Natural killer cell (primary cell): ENCODE results near the gene SRMS. TPM values are rescaled to one million over a fixed set of nuclear protein-coding genes. Genes with fewer than 3 reads are reported as not detected.

ENCODE experiments used
- ATAC-seq, 3 donors: fragments of 150-1000 bp in 2 of 3; fragments of 200-7000 bp in 1 of 3; cut with Tn5 transposase; 1 replicate in 1 of 3; 2 replicates in 2 of 3; pipeline ENCODE4 v1.10.0; 2021; ENCODE audit warnings: mild to moderate bottlenecking in 2 of 3, moderate library complexity in 2 of 3
- DNase-seq, 2 donors: peaks; one replicate each; pipeline versions ENCODE4 v3.0.0 to v3.0.0-alpha.2; 2013 to 2021; ENCODE audit warnings: mixed read lengths in 1 of 2
- H3K27ac ChIP-seq: one replicate; pipeline ENCODE4 v1.5.1; 2013; ENCODE audit warnings: mild to moderate bottlenecking, low read length
- H3K27me3 ChIP-seq: one replicate; pipeline ENCODE4 v1.6.1; 2013; ENCODE audit warnings: low read length; ENCODE audit not compliant: control insufficient read depth, insufficient read depth
- H3K36me3 ChIP-seq: one replicate; pipeline ENCODE4 v1.6.1; 2013; ENCODE audit warnings: low read length; ENCODE audit not compliant: control insufficient read depth, insufficient read depth
- H3K4me1 ChIP-seq: one replicate; pipeline ENCODE4 v1.6.1; 2013; ENCODE audit warnings: low read length; ENCODE audit not compliant: control insufficient read depth, insufficient read depth
- H3K4me3 ChIP-seq: one replicate; pipeline ENCODE4 v1.5.1; 2013; ENCODE audit warnings: low read length
- H3K9me3 ChIP-seq: one replicate; pipeline ENCODE4 v1.6.1; 2013; ENCODE audit warnings: low read length; ENCODE audit not compliant: control insufficient read depth, insufficient read depth
- H3K27ac Mint-ChIP-seq, 2 donors: one replicate each; pipeline ENCODE4 v1.8.0; 2022; ENCODE audit warnings: mild to moderate bottlenecking in 2 of 2, mixed read lengths in 2 of 2, moderate library complexity in 1 of 2
- H3K27me3 Mint-ChIP-seq, 2 donors: one replicate each; pipeline ENCODE4 v1.8.0; 2022; ENCODE audit warnings: low read depth in 2 of 2, mixed read lengths in 2 of 2
- H3K36me3 Mint-ChIP-seq: one replicate; pipeline ENCODE4 v1.8.0; 2022; ENCODE audit warnings: mixed read lengths
- H3K4me1 Mint-ChIP-seq, 2 donors: one replicate each; pipeline ENCODE4 v1.8.0; 2022; ENCODE audit warnings: mixed read lengths in 2 of 2
- H3K4me3 Mint-ChIP-seq: one replicate; pipeline ENCODE4 v1.8.0; 2022; ENCODE audit warnings: mild to moderate bottlenecking, moderate library complexity, mixed read lengths
- H3K9me3 Mint-ChIP-seq, 2 donors: one replicate each; pipeline ENCODE4 v1.8.0; 2022; ENCODE audit warnings: mixed read lengths in 2 of 2
- CTCF ChIP-seq: fragments of 200-600 bp; IDR thresholded peaks from one replicate; pipeline ENCODE4 v1.8.0; 2022; ENCODE audit warnings: antibody characterized with exemption
- WGBS: methylation state at CpG from one replicate; pipeline ENCODE4 v1.1.7; 2013; ENCODE audit warnings: missing lambda C conversion rate; ENCODE audit not compliant: insufficient coverage; 5-methylcytosine and 5-hydroxymethylcytosine counted together
- intact Hi-C: fragments of 100-400 bp; cut with micrococcal nuclease; formaldehyde crosslinking; loops from one replicate; pipeline ENCODE4 v1.14.2; 2022
- total RNA-seq, 4 donors: library from RNA; stranded (reverse); fragments of 120-200 nt in 1 of 4; gene quantifications; one replicate each; pipeline versions ENCODE4 v1.2.3 to v1.2.4, GENCODE V29; 2013 to 2022

Gene SRMS
- total RNA-seq, 3 donors from 2014 or later (not counting 1 experiment from before 2014, with no cell fraction given) = 0.16 to 0.23 TPM; not detected in 1

GRCh38 chr20:63568986-63569949, 21.7 kb upstream of the SRMS start:
- no peaks in the 10 kb centered on the region for H3K27me3 ChIP-seq
- Mint-ChIP-seq H3K27ac (peak overlapping the region; percentile 46 to 93), H3K4me1 (peaks cover 20 to 30% of the 10 kb centered on the region in 2 donors), H3K27me3 (no peaks in the 10 kb centered on the region), H3K36me3 (no peaks in the 10 kb centered on the region), H3K9me3 (no peaks in the 10 kb centered on the region), H3K4me3 (peak overlapping the region; percentile 71)
- H3K4me3 ChIP-seq = no peak overlapping the region
- H3K27ac ChIP-seq = no peak overlapping the region
- no peaks in the 10 kb centered on the region for H3K9me3 ChIP-seq
- DNase-seq = no peak
- no peak for ATAC-seq
- TF ChIP-seq CTCF = no peak
- intact Hi-C loops = no loop called here
- peaks cover 10% of the 10 kb centered on the region for H3K36me3 ChIP-seq
- 81% methylated on average over 46 of the region's 46 CpGs for WGBS
- H3K4me1 ChIP-seq = peaks cover 53% of the 10 kb centered on the region

- H3K4me1 Mint-ChIP-seq = peaks cover 20 to 26% of the 10 kb centered on the region in 2 donors
- DNase-seq = peak; percentile 33 to 39
- peak overlapping the region; percentile 80 for H3K27ac ChIP-seq
Observed at GRCh38 chr20:63568170-63568981, 20.8 kb upstream of the SRMS start.

GRCh38 chr20:63567386-63568169, 20.0 kb upstream of the SRMS start:
- H3K27ac ChIP-seq = peak overlapping the region; percentile 80
- peak overlapping the region; percentile 88 for H3K4me3 Mint-ChIP-seq
- no peak for TF ChIP-seq CTCF
- H3K27me3 ChIP-seq = no peaks in the 10 kb centered on the region
- H3K27ac Mint-ChIP-seq = peak overlapping the region; percentile 92 to 93
- peaks cover 39% of the 10 kb centered on the region for H3K4me1 ChIP-seq
- peaks cover 20 to 26% of the 10 kb centered on the region in 2 donors for H3K4me1 Mint-ChIP-seq
- H3K4me3 ChIP-seq = peak overlapping the region; percentile 26
- no peaks in the 10 kb centered on the region for H3K27me3 Mint-ChIP-seq
- H3K36me3 Mint-ChIP-seq = no peaks in the 10 kb centered on the region
- intact Hi-C loops = loop anchor here (2.0 kb wide), 1 partner anchor 67 kb away; no protein-coding TSS in a partner anchor
- H3K36me3 ChIP-seq = peaks cover 15% of the 10 kb centered on the region
- DNase-seq = peak; percentile 76 to 82
- ATAC-seq = peak; percentile 80 to 89 (median 81)
- H3K9me3 ChIP-seq = no peaks in the 10 kb centered on the region
- H3K9me3 Mint-ChIP-seq = no peaks in the 10 kb centered on the region
- WGBS = 5% methylated on average over 35 of the region's 37 CpGs

More at GRCh38 chr20:63568170-63568981, 20.8 kb upstream of the SRMS start:
- Histone ChIP-seq H3K27me3 (no peaks in the 10 kb centered on the region), H3K4me3 (peak overlapping the region; percentile 26), H3K9me3 (no peaks in the 10 kb centered on the region), H3K36me3 (peaks cover 13% of the 10 kb centered on the region), H3K4me1 (peaks cover 47% of the 10 kb centered on the region)
- Mint-ChIP-seq H3K4me3 (peak overlapping the region; percentile 88), H3K36me3 (no peaks in the 10 kb centered on the region), H3K27me3 (no peaks in the 10 kb centered on the region), H3K27ac (peak overlapping the region; percentile 92 to 93), H3K9me3 (no peaks in the 10 kb centered on the region)
- TF ChIP-seq CTCF = no peak
- intact Hi-C loops = no loop called here
- WGBS = 15% methylated on average over 43 of the region's 43 CpGs
- ATAC-seq = peak in 1 of 3 donors; percentile 0
